ENCODE measurements around the gene THOC7.

The THOC7 gene

GRCh38 chr3:63863150-63864007, at the start of gene THOC7, which contains the start of gene ATXN7:
THOC7 (minus strand) TSS chr3:63863805; CDS start chr3:63863790, 15 bp downstream.
ATXN7 (plus strand) TSS chr3:63863867; CDS start chr3:63912599, 48,732 bp downstream.
- peak; percentile 58 for DNase-seq (ENCODE audit: low read depth)

GRCh38 chr3:63912768-63913588, 49.4 kb upstream of the THOC7 start:
- peak; percentile 37 for DNase-seq (ENCODE audit: low read depth)

GRCh38 chr3:63911873-63912767, 48.5 kb upstream of the THOC7 start, which contains the start of gene SCAANT1:
SCAANT1 (minus strand) TSS chr3:63912383.
- DNase-seq (ENCODE audit: low read depth), result peak; percentile 79

GRCh38 chr3:63911509-63911872, 47.9 kb upstream of the THOC7 start:
- no peak for DNase-seq (ENCODE audit: low read depth)

GRCh38 chr3:63910891-63911290, 47.3 kb upstream of the THOC7 start:
- DNase-seq (ENCODE audit: low read depth), result no peak

GRCh38 chr3:63910001-63910400, 46.4 kb upstream of the THOC7 start:
- no peak for DNase-seq (ENCODE audit: low read depth)

GRCh38 chr3:63909431-63909830, 45.8 kb upstream of the THOC7 start:
- no peak for DNase-seq (ENCODE audit: low read depth)

GRCh38 chr3:63908776-63909175, 45.2 kb upstream of the THOC7 start:
- DNase-seq (ENCODE audit: low read depth), result no peak

GRCh38 chr3:63908081-63908736, 44.6 kb upstream of the THOC7 start:
- no peak for DNase-seq (ENCODE audit: low read depth)

- DNase-seq (ENCODE audit: low read depth), result no peak
Observed at GRCh38 chr3:63905731-63906620, 42.4 kb upstream of the THOC7 start.

GRCh38 chr3:63900459-63900858, 36.9 kb upstream of the THOC7 start:
- no peak for DNase-seq (ENCODE audit: low read depth)

- DNase-seq (ENCODE audit: low read depth), result no peak
Observed at GRCh38 chr3:63900010-63900409, 36.4 kb upstream of the THOC7 start.

GRCh38 chr3:63896332-63897030, 32.9 kb upstream of the THOC7 start:
- no peak for DNase-seq (ENCODE audit: low read depth)

- DNase-seq (ENCODE audit: low read depth), result no peak
Observed at GRCh38 chr3:63895422-63896189, 32.0 kb upstream of the THOC7 start.

GRCh38 chr3:63892773-63893352, 29.3 kb upstream of the THOC7 start:
- no peak for DNase-seq (ENCODE audit: low read depth)

- no peak for DNase-seq (ENCODE audit: low read depth)
Observed at GRCh38 chr3:63891518-63891917, 27.9 kb upstream of the THOC7 start.

GRCh38 chr3:63886858-63887257, 23.3 kb upstream of the THOC7 start:
- no peak for DNase-seq (ENCODE audit: low read depth)

GRCh38 chr3:63880653-63881052, 17.0 kb upstream of the THOC7 start:
- DNase-seq (ENCODE audit: low read depth), result no peak

Measured in stimulated activated CD8-positive, alpha-beta memory T cell treated with anti-CD3 and anti-CD28 coated beads, Interleukin-12 subunit alpha, Interleukin-12 subunit beta, amount 100 ng/mL, for 4 hours (primary cell).